Osteoblast (primary cell): ENCODE data around the gene FXYD7. TPM values are rescaled to one million over a fixed set of nuclear protein-coding genes. Genes with fewer than 3 reads are reported as not detected.
"Not testable (repeated sequence)": the region's sequence is repeated elsewhere in the genome, so short reads cannot be mapped to it uniquely, and the experiment has no call there.

Experiments
- DNase-seq: peaks from one replicate; pipeline ENCODE4 v3.0.0; 2011; ENCODE audit warnings: low spot score, mixed read lengths; ENCODE audit not compliant: insufficient read length; ENCODE audit errors: missing footprints
- H2AFZ ChIP-seq: 2 replicates; pipeline ENCODE4 v1.6.0; 2011; ENCODE audit warnings: mild to moderate bottlenecking, low read length
- H3K27ac ChIP-seq: 2 replicates; pipeline ENCODE4 v1.5.1; 2011; ENCODE audit warnings: mild to moderate bottlenecking, low read depth, low read length, moderate library complexity
- H3K27me3 ChIP-seq: 2 replicates; pipeline ENCODE4 v1.6.0; 2012; ENCODE audit warnings: mild to moderate bottlenecking, control low read depth, inconsistent platforms, low read length, moderate library complexity; ENCODE audit not compliant: insufficient read depth
- H3K36me3 ChIP-seq: 2 replicates; pipeline ENCODE4 v1.5.1; 2011; ENCODE audit warnings: mild to moderate bottlenecking, low read length, control low read depth, moderate library complexity; ENCODE audit not compliant: insufficient read depth
- H3K4me1 ChIP-seq: 2 replicates; pipeline ENCODE4 v1.5.1; 2011; ENCODE audit warnings: mild to moderate bottlenecking, low read length, control low read depth, moderate library complexity; ENCODE audit not compliant: insufficient read depth
- H3K4me2 ChIP-seq: 2 replicates; pipeline ENCODE4 v1.6.0; 2011; ENCODE audit warnings: mild to moderate bottlenecking, low read length; ENCODE audit not compliant: insufficient read depth
- H3K4me3 ChIP-seq: fragments of 200-600 bp; sonication (generic); 3 replicates; pipeline ENCODE4 v1.5.1; 2012; ENCODE audit warnings: mild to moderate bottlenecking, low read length, inconsistent platforms; ENCODE audit not compliant: insufficient read depth
- H3K79me2 ChIP-seq: 2 replicates; pipeline ENCODE4 v1.6.0; 2012; ENCODE audit warnings: mild to moderate bottlenecking, low read length, control low read depth, inconsistent platforms; ENCODE audit not compliant: insufficient read depth
- H3K9me3 ChIP-seq: 2 replicates; pipeline ENCODE4 v1.5.1; 2011; ENCODE audit warnings: low read depth, low read length, control low read depth
- H4K20me1 ChIP-seq: 2 replicates; pipeline ENCODE4 v1.6.0; 2012; ENCODE audit warnings: mild to moderate bottlenecking, low read length, control low read depth; ENCODE audit not compliant: insufficient read depth
- total RNA-seq: library from RNA; depleted of rRNA; stranded (reverse); fragments of >200 nt; gene quantifications from 2 replicates; pipeline ENCODE4 v1.2.3, GENCODE V29; 2012
- TF ChIP-seq, protein P1 (sequence below): IDR thresholded peaks from 2 replicates; pipeline ENCODE4 v1.5.1; 2011; ENCODE audit warnings: mild to moderate bottlenecking, low read depth, low read length, moderate library complexity; ENCODE audit errors: extremely low read depth

Gene FXYD7
- total RNA-seq, 1 donor: not detected

DNA sequence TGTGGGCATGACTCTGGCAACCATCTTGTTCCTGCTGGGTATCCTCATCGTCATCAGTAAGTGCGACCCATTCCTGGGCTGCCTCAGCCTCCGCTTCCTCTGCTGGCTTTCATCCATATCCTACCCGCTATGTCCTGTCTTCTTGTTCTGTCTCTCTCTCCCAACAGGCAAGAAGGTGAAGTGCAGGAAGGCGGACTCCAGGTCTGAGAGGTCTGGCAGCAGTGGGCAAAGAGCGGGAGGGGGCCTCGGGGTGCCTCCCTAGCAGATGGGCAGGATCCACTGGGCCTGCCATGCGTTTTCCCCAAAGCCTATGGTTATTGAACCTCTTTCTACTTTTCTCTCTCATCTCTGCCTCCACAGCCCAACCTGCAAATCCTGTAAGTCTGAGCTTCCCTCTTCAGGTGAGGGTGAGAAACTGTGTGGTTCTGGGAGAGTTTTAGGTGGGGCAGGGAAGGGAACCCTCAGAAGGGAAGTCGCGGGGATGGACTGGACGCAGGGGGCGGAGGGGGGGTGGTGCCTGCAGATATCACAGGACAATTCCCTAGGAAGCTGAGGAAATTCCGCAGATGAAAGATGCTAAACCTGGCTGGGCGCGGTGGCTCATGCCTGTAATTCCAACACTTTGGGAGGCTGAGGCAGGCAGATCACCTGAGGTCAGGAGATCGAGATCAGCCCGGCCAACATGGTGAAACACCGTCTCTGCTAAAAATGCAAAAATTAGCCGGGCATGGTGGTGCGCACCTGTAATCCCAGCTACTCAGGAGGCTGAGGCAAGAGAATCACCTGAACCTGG, 8.4 kb downstream of the FXYD7 start:
- TF ChIP-seq, protein P1, sequence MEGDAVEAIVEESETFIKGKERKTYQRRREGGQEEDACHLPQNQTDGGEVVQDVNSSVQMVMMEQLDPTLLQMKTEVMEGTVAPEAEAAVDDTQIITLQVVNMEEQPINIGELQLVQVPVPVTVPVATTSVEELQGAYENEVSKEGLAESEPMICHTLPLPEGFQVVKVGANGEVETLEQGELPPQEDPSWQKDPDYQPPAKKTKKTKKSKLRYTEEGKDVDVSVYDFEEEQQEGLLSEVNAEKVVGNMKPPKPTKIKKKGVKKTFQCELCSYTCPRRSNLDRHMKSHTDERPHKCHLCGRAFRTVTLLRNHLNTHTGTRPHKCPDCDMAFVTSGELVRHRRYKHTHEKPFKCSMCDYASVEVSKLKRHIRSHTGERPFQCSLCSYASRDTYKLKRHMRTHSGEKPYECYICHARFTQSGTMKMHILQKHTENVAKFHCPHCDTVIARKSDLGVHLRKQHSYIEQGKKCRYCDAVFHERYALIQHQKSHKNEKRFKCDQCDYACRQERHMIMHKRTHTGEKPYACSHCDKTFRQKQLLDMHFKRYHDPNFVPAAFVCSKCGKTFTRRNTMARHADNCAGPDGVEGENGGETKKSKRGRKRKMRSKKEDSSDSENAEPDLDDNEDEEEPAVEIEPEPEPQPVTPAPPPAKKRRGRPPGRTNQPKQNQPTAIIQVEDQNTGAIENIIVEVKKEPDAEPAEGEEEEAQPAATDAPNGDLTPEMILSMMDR: no peak
- peaks cover 2% of the 10 kb centered on the region for H3K27me3 ChIP-seq
- no peak overlapping the region for H3K4me2 ChIP-seq
- H4K20me1 ChIP-seq: no peaks in the 10 kb centered on the region
- H3K4me1 ChIP-seq: peaks cover 13% of the 10 kb centered on the region
- no peaks in the 10 kb centered on the region for H3K36me3 ChIP-seq
- DNase-seq: peak; percentile 46
- no peak overlapping the region for H2AFZ ChIP-seq
- H3K79me2 ChIP-seq: peaks cover 19% of the 10 kb centered on the region
- H3K9me3 ChIP-seq: no peaks in the 10 kb centered on the region
- no peak overlapping the region for H3K4me3 ChIP-seq
- no peak overlapping the region for H3K27ac ChIP-seq

DNA sequence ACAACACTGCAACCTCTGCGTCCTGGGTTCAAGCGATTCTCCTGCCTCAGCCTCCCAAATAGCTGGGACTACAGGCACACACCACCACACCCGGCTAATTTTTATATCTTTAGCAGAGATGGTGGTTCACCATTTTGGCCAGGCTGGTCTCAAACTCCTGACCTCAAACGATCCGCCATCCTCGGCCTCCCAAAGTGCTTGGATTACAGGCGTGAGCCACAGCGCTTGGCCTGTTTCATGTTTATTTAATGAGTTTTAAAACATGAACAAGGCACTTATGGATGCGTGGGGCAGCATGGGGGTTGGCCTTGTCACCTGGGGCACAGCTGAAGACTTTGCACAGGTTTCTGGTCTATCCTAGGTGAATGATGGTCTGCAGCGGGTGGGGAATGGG, 10.1 kb downstream of the FXYD7 start:
- H3K36me3 ChIP-seq, H3K27me3 ChIP-seq, H3K4me3 ChIP-seq, H4K20me1 ChIP-seq, H3K27ac ChIP-seq, H3K9me3 ChIP-seq, H2AFZ ChIP-seq: not testable (repeated sequence)
- Histone ChIP-seq H3K4me2 (peak overlapping the region; percentile 77), H3K4me1 (peaks cover 13% of the 10 kb centered on the region), H3K79me2 (peaks cover 22% of the 10 kb centered on the region)
- DNase-seq: peak; percentile 56

DNA sequence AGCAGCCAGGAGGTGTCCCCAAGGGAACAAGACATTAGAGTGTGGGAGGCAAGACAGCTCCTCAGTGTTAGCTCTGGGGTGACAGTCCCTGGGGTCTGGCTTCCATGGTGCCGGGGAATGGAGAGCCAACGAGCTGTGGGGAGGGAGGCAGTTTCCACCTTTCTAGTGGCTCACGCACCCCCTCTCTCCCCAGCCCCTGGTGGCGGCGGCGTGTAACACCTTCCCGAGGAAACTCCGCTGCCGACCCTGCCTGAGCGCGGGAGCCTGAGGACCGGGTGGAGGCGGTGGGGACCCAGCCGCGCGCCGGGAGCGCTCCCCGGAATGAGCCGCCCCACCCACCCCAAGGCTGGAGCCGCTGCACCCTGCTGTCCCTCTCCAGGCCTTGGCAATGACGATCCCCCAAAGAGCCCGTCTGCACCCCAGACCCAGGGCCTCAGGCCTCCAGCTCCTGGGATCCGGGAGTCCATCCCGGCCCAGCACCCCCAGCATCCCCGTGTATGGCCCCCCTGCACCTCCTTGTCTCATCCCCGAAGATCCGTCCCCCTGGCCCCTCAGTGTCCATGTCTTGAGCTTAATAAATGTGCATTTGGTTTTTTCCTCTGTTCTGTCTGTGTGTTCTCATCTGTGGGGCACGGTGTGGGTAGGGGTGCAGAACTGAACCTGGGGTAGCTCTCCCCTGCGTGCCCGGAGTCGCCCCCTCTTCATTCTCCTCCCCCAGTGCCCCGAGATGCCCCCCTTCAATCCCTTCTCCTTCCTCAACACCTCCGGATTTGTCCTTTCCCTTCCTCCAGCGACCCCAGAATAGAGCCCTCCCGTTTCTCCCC, 10.9 kb downstream of the FXYD7 start:
- Histone ChIP-seq H3K9me3 (no peaks in the 10 kb centered on the region), H3K4me1 (peaks cover 13% of the 10 kb centered on the region), H3K4me3 (peak overlapping the region; percentile 89), H3K27ac (no peak overlapping the region), H4K20me1 (no peaks in the 10 kb centered on the region), H3K27me3 (peaks cover 2% of the 10 kb centered on the region), H2AFZ (peak overlapping the region; percentile 79), H3K36me3 (peaks cover 12% of the 10 kb centered on the region), H3K79me2 (peaks cover 22% of the 10 kb centered on the region), H3K4me2 (peak overlapping the region; percentile 77)
- TF ChIP-seq, protein P1: peak; percentile 53
- DNase-seq: peak; percentile 90

DNA sequence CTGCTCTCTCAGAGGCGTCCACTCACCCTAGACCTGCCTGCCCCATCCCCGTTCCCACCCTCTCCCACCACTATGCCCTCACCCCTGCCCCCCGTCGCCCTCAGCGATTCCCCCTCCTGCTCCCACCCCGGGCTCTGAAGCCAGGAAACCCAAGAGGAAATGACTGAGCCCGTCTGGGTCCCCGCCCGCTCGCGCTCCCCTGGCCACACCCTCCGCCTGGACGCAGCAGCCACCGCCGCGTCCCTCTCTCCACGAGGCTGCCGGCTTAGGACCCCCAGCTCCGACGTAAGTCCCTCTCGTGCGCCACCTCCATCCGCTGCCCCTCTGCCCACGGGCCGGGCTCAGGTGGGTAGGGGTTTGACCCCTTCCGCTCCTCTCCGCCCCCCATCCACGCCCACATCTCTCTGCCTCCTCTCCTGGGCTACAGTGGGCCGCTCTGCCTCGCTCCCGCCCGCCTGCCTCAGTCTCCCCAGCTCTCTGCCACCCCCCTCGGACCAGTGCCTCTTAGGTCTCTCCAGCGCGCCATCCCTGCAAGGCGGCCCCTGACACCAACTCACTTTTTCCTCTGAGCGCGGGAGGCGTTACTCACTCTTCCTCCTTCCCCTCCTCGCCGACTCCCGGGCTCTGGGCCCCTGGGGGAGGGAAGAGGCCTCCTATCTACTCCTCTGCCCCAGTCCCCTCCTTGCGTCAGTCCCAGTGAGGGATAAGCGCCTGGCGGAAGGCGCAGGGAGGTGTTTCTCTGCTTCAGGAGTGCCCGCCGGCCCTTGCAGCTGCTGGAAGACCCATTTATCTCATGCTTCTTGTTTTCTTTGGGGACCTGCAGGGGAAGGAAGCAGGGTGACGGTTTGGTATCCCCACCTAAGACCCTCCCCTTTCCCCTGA, 11.7 kb downstream of the FXYD7 start, which contains the start of gene FXYD5:
TSS of gene FXYD5 (plus strand) at position 211 of the 882 bp plus-strand sequence. CDS start 816 bp downstream, outside the sequence.
- H3K36me3 ChIP-seq: peaks cover 20% of the 10 kb centered on the region
- H3K9me3 ChIP-seq: no peaks in the 10 kb centered on the region
- peaks cover 22% of the 10 kb centered on the region for H3K79me2 ChIP-seq
- H3K4me2 ChIP-seq: peak within 1 kb of the TSS; percentile 77
- H4K20me1 ChIP-seq: no peaks in the 10 kb centered on the region
- peaks cover 13% of the 10 kb centered on the region for H3K4me1 ChIP-seq
- H2AFZ ChIP-seq: peak within 1 kb of the TSS; percentile 79
- H3K27ac ChIP-seq: peak within 1 kb of the TSS; percentile 53
- TF ChIP-seq, protein P1: no peak
- peak within 1 kb of the TSS; percentile 89 for H3K4me3 ChIP-seq
- peak; percentile 98 for DNase-seq
- peaks cover 2% of the 10 kb centered on the region for H3K27me3 ChIP-seq
